NCI-H1436 (cell line): ENCODE results near the gene GAL3ST3.

Experiments
- DNase-seq: peaks from one replicate; lab custom pipeline; 2025; lab: John Stamatoyannopoulos, UW

GAL3ST3 gene

GRCh38 chr11:66069715-66070603 lies 21.0 kb upstream of the GAL3ST3 start, which contains the start of gene PACS1:
PACS1 (plus strand) TSS chr11:66070272; CDS start chr11:66070487, 215 bp downstream.
- peak; percentile 5 for DNase-seq

GRCh38 chr11:66068923-66069714 lies 20.2 kb upstream of the GAL3ST3 start:
- DNase-seq, result no peak

- peak; percentile 59 for DNase-seq
These were observed 19.3 kb upstream of the GAL3ST3 start for GRCh38 chr11:66068154-66068821.

- no peak for DNase-seq
These were observed 18.7 kb upstream of the GAL3ST3 start for GRCh38 chr11:66067640-66068039.

GRCh38 chr11:66066751-66067150 lies 17.8 kb upstream of the GAL3ST3 start:
- no peak for DNase-seq

- no peak for DNase-seq
These were observed 15.6 kb upstream of the GAL3ST3 start for GRCh38 chr11:66064571-66064970.

GRCh38 chr11:66063900-66064299 lies 14.9 kb upstream of the GAL3ST3 start:
- no peak for DNase-seq

GRCh38 chr11:66062408-66062807 lies 13.4 kb upstream of the GAL3ST3 start:
- DNase-seq, result no peak

- no peak for DNase-seq
These were observed 12.3 kb upstream of the GAL3ST3 start for GRCh38 chr11:66061268-66061667.

- no peak for DNase-seq
These were observed 11.2 kb upstream of the GAL3ST3 start for GRCh38 chr11:66059966-66060680.

GRCh38 chr11:66056501-66056900 lies 7.5 kb upstream of the GAL3ST3 start:
- DNase-seq, result no peak

- DNase-seq, result no peak
These were observed 6.1 kb upstream of the GAL3ST3 start for GRCh38 chr11:66055021-66055420.

- no peak for DNase-seq
These were observed 3.7 kb upstream of the GAL3ST3 start for GRCh38 chr11:66052664-66052982.

GRCh38 chr11:66051766-66052663 lies 3.1 kb upstream of the GAL3ST3 start, which contains the start of gene SF3B2:
SF3B2 (plus strand) TSS chr11:66052364; CDS start chr11:66052385, 21 bp downstream.
- DNase-seq, result peak; percentile 98

GRCh38 chr11:66051371-66051765 lies 2.4 kb upstream of the GAL3ST3 start:
- no peak for DNase-seq

- DNase-seq, result peak; percentile 14
These were observed 1.7 kb upstream of the GAL3ST3 start for GRCh38 chr11:66050581-66051231.

- DNase-seq, result no peak
These were observed 1.2 kb downstream of the GAL3ST3 start for GRCh38 chr11:66047541-66048365.

- DNase-seq, result no peak
These were observed 2.1 kb downstream of the GAL3ST3 start for GRCh38 chr11:66046901-66047300.

GRCh38 chr11:66045177-66045639 lies 3.8 kb downstream of the GAL3ST3 start:
- peak; percentile 88 for DNase-seq
